Epithelial cell of prostate (primary cell): ENCODE measurements around the gene LRIG1.

Source experiments
- DNase-seq: peaks from one replicate; pipeline ENCODE4 v3.0.0-alpha.2; 2011; ENCODE audit warnings: low read depth, low spot score
- H3K27ac ChIP-seq: fragments of 450-650 bp; 2 replicates; pipeline ENCODE4 v1.5.1; 2017; ENCODE audit warnings: mild to moderate bottlenecking

LRIG1 gene

GRCh38 chr3:66489581-66489980 is 11.2 kb downstream of the LRIG1 start:
- DNase-seq: no peak
- no peak overlapping the region for H3K27ac ChIP-seq

DNA sequence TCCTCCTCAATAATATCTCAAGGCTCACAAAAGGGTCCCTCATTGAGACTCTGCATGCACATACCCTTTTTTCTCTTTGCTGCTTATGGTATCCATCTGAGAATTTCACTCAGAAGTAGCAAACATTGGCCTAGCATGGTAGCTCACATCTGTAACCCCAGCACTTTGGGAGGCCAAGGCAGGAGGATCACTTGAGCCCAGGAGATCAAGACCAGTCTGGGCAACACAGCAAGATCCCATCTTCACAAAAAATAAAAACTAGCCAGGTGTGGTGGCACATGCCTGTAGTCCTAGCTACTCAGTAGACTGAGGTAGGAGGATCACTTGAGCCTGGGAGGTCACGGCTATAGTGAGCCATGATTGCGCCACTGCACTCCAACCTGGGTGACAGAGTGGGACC is 11.7 kb downstream of the LRIG1 start:
- H3K27ac ChIP-seq: no peak overlapping the region
- no peak for DNase-seq

GRCh38 chr3:66488492-66488891 is 12.3 kb downstream of the LRIG1 start:
- H3K27ac ChIP-seq: no peak overlapping the region

DNA sequence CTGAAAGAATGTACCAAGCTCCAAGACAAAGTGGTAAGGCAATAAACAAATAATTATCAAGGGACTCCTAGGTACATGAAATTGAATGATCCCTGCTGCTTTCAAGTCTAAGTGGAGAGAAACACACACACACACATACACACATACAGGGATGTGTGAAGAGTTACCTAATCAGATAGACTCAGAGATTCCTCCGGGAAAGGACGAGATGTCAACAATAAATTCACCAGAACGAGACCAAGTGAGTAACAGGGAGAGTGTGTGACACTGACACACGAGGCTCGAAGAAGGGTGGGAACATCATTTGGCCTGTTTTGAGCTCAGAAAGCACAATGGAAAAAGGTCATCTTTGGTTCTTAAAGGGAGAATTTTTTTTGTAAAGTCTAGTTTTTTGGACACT is 13.4 kb downstream of the LRIG1 start:
- no peak overlapping the region for H3K27ac ChIP-seq
- no peak for DNase-seq

More at GRCh38 chr3:66488492-66488891, 12.3 kb downstream of the LRIG1 start:
- DNase-seq: no peak

GRCh38 chr3:66486646-66487045 is 14.2 kb downstream of the LRIG1 start:
- no peak for DNase-seq
- H3K27ac ChIP-seq: no peak overlapping the region

GRCh38 chr3:66486202-66486601 is 14.6 kb downstream of the LRIG1 start:
- DNase-seq: no peak
- no peak overlapping the region for H3K27ac ChIP-seq

DNA sequence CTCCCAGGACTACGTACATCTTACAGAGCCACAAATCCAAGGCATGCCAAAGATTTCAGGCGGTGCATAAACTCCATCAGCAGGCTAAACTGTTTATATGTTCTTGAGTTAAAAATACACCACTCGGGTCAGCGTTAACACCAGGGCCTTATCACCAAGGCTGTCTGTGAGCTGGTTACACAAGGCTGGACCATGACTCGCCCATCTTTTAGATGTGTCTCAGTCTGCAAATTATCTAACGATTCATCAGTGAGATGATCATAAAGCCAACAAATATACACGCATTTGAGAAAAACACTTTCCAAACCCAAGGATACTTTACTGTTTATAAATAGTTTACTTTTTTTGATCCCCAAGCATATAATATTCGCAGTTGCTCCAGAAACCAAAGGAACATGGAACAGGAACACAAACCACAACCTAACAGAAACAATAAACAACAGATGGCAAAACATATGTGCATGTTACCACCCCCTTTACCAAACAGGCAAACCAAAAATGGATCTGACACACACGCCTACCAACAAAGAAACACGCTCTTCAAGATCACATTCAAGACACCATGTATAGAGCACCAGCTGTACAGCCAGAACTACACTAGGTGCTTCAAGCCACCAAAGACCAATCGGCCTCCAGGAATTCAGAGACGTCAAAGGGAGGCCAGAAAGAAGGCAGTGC is 15.4 kb downstream of the LRIG1 start:
- no peak for DNase-seq
- no peak overlapping the region for H3K27ac ChIP-seq

DNA sequence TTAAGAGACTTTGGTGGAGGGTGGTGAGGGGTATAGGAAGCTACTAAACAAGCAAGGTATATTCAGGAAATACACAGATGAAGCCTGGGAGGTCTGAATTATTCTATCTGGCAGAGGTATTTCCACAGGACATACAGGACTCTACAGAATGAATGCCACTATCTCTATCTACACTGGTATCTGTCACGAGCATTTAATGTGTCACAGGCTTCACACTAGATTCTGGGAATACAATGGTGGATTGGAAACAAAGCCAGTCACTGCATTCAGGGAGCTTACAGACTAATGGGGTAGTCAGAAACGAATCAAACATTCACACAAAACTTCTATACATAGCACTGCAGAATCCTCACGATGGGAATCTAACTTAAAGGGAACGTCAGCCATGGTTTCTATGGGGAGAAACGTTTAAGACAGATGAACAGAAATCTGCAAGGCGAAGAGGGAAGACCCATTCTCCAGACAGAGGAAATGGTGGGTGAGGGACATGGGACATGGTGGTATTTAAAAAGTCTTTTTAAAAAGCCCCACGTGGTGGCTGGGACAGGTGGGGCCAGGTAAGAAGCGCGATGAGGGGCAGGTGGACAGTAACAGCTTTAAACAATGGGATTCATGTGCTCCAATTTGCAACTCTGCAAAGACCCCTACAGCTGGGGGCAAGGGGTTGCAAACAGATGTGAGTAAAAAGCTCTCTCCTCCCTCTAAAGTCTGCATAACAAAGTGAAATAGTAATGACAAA is 16.5 kb downstream of the LRIG1 start:
- no peak overlapping the region for H3K27ac ChIP-seq

DNA sequence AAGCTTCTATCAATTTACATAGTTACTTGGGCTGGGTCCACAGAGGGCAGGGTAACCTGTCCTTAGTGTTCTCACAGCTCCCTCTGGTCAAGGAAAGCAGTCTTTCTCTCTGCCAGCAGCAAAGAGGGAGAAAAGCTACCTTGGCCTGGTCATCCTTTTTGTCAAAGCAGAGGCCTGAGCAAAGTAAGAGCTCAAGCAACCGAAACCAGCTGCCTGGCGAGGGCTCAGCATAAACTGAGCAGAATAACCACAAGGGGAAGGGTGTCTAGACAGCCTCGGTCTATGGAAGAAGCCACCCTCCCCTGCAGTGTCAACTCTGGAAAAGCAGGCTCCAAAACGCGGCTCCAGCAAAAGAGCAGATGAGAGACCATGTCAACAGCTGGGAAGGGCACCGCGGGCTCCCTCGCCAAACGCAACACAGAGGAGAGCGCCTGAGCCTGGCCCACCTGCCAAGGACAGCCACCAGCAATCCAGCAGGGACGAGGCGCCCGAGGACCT is 17.4 kb downstream of the LRIG1 start:
- no peak overlapping the region for H3K27ac ChIP-seq
- DNase-seq: no peak

More for the DNA sequence above, 16.5 kb downstream of the LRIG1 start:
- no peak for DNase-seq

GRCh38 chr3:66483006-66483405 is 17.8 kb downstream of the LRIG1 start:
- DNase-seq: no peak
- no peak overlapping the region for H3K27ac ChIP-seq

DNA sequence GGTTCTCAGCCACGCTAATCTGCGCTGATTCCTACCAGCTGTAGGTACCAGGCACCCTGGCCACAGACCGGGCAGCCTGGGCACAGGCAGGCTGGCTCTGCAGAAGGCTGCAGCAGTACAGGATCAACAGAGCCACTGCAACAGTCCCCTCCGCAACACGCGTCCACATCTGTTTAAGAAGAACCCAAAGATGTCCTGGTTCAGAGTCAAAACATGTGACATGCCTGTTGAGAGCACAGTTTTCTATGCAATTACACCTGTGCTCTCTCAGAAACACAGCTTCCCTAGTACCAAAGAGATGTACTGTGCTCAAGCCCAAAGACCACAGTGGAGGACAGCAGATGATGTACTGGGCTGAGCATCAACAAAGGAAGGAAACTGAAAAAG is 18.8 kb downstream of the LRIG1 start:
- no peak overlapping the region for H3K27ac ChIP-seq
- no peak for DNase-seq

DNA sequence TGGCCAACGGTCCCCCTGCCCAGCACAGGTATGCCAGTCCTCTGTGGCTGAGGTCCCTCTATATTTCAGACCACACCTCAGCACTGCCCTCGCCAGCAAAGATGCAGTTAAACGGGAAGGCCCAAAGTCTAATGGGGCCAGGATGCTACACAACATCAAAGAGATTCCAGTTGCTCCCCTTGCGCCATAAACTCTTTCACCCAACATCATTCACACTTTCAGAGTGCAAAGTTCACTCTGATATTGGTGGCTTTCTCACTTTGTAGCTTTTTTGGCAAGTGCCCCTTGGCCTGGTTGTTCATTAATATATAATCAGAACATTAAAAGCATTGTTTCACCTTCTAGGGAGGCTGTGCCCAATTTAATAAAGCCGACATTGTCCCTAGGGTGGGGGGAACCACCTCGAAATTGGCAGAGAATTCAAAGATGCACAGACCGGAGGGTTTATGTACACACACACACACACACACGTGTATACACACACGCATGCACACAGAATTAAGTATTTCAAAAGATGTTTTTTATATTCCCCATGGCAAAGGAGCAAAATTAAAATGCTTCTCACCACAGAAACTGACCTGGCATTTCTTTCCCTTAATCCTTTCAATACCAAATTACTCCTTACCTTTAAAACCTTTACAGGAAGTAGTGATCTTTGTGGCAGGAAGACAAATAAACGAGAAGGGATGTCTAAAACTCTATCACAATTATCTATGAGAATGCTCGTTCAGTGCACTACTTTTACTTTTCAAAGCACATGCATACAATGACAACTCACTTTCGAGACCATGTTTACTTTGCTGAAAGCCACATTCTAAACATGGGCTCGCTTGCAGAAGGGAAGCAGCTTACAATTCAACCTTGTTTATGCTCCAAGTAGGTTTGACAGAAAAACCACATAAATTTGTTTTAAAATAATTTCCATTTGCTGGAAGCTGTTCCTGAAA is 19.5 kb downstream of the LRIG1 start:
- no peak overlapping the region for H3K27ac ChIP-seq
- DNase-seq: no peak

DNA sequence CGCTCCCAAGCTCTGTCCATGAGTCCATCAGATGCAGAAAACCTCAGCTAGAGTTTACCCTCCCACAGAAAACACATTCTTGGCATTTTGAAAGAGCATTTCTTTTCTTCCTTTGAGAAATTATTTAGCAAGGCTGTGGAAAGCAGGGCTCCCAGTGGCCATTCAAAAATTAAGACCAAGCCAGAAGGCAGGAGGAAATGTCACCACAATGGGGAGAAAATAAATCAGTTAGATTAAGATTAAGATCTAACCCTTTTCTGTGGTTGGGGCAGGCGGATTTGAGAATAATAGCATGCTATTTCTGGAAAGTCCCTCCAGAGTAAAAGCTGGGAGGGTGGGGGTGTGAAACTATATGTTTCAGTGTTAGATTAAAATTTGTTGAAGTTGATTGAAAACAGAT is 20.2 kb downstream of the LRIG1 start:
- DNase-seq: no peak
- no peak overlapping the region for H3K27ac ChIP-seq

GRCh38 chr3:66479532-66479947 is 21.3 kb downstream of the LRIG1 start:
- no peak for DNase-seq
- H3K27ac ChIP-seq: no peak overlapping the region

DNA sequence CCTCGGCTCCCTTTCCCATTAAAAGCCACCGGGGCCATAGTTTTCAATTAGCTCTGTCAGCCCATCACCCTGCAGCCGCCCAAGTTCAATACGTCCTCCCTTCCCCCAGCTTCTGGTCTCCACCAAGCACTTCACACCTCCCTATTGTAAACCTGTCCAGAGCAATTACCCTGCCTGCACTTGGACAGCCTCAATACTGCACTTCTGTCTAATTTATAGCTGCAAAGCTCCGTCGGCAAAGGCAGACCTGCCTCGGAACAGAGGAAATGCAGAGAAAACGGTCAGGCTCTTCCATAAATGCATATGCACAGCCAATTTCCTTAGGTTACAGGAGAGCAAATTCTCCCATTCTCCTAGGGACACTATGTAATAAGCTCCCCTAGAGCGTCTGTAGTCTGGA is 21.9 kb downstream of the LRIG1 start:
- no peak for DNase-seq
- no peak overlapping the region for H3K27ac ChIP-seq

GRCh38 chr3:66477856-66478255 is 23.0 kb downstream of the LRIG1 start:
- H3K27ac ChIP-seq: no peak overlapping the region
- no peak for DNase-seq

DNA sequence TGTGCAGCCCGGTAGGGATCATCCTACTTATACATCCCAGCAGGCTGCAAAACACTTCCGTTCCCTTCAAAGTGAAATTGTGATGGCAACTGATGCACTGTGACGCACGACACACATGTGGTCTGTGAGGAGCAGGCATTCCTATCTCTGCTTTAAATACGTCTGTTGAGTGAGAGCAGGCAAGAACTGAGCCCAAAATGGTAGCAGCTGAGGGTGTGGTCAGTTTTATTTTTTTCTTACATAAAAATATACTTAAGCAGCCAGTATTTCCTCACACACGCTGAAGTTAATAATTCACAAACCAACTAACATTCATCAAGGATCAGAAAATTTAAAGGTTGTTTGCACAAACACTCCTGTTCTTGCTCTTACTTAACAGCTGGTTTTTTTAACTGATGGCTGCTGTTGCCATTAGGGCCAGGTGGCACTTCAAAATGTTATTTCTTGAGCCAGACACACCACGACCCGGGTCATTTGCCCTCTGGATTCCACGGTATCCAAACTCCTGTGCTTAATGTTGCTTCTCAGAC is 23.9 kb downstream of the LRIG1 start:
- H3K27ac ChIP-seq: no peak overlapping the region
- no peak for DNase-seq

GRCh38 chr3:66475386-66476020 is 25.3 kb downstream of the LRIG1 start:
- H3K27ac ChIP-seq: no peak overlapping the region
- no peak for DNase-seq

DNA sequence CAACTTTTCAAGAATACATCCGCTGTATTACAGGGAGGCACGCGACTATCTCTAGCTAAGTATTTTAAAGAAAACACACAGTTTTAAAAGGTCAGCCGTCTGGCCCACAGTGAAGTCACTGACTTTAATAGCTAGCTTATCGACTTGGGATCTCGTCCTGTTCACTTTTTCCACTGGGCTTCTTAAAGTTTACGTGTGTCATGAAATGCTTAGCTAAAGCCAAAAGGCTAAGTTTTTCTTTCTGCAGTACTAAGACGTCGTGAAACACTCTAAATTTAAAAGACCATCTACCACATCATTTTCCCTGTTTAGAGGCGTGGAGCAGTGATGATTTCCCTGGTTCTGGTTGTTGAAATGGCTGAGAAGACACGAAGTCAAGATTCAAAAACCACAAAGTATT is 27.1 kb downstream of the LRIG1 start:
- H3K27ac ChIP-seq: no peak overlapping the region
- DNase-seq: no peak

- no peak for DNase-seq
- H3K27ac ChIP-seq: peak overlapping the region; percentile 72
Measured at GRCh38 chr3:66473181-66473580, 27.6 kb downstream of the LRIG1 start.
